ENCODE results near the gene SIVA1. TPM values are rescaled to one million over a fixed set of nuclear protein-coding genes. Genes with fewer than 3 reads are reported as not detected.
A peak's percentile ranks its signal among the peaks of the same experiment; 100 is the strongest.

The SIVA1 gene
- 10 to 100 TPM; 76.2 to 85.7 TPM for total RNA-seq
- 49.4 to 72.9 reads per million in 2 donors for total RNA-seq

GRCh38 chr14:104752735-104753527 lies at the start of gene SIVA1:
SIVA1 (plus strand) TSS chr14:104753147; CDS start chr14:104753202, 55 bp downstream.
- no peaks in the 10 kb centered on the region for H3K27me3 Mint-ChIP-seq
- H3K4me3 Mint-ChIP-seq, result peak within 1 kb of the TSS; percentile 96
- peak within 1 kb of the TSS; percentile 88 for H3K27ac Mint-ChIP-seq
- H3K9me3 ChIP-seq (ENCODE audit: control insufficient read depth, low read length, poor library complexity, severe bottlenecking), result no peaks in the 10 kb centered on the region
- peaks cover 3% of the 10 kb centered on the region for H3K36me3 Mint-ChIP-seq (ENCODE audit: low read depth)
- ATAC-seq, result peak; percentile 91
- H3K4me1 Mint-ChIP-seq, result peaks cover 26% of the 10 kb centered on the region
- peak; percentile 99 for DNase-seq

- ATAC-seq, result no peak
- no peaks in the 10 kb centered on the region for H3K27me3 Mint-ChIP-seq
These were observed 49.7 kb upstream of the SIVA1 start for GRCh38 chr14:104703269-104703668.

GRCh38 chr14:104704252-104704651 lies 48.7 kb upstream of the SIVA1 start:
- DNase-seq, result no peak
- Mint-ChIP-seq H3K27me3 (no peaks in the 10 kb centered on the region), H3K4me1 (peaks cover 3% of the 10 kb centered on the region), H3K4me3 (no peak overlapping the region), H3K36me3 (ENCODE audit: low read depth) (no peaks in the 10 kb centered on the region), H3K27ac (no peak overlapping the region)
- no peaks in the 10 kb centered on the region for H3K9me3 ChIP-seq (ENCODE audit: control insufficient read depth, low read length, poor library complexity, severe bottlenecking)
- ATAC-seq, result no peak

More at GRCh38 chr14:104703269-104703668, 49.7 kb upstream of the SIVA1 start:
- H3K27ac Mint-ChIP-seq, result no peak overlapping the region
- no peaks in the 10 kb centered on the region for H3K36me3 Mint-ChIP-seq (ENCODE audit: low read depth)
- H3K4me1 Mint-ChIP-seq, result no peaks in the 10 kb centered on the region
- no peak overlapping the region for H3K4me3 Mint-ChIP-seq
- no peak for DNase-seq
- H3K9me3 ChIP-seq (ENCODE audit: control insufficient read depth, low read length, poor library complexity, severe bottlenecking), result no peaks in the 10 kb centered on the region

GRCh38 chr14:104705340-104706047 lies 47.5 kb upstream of the SIVA1 start:
- no peak for ATAC-seq
- Mint-ChIP-seq H3K4me1 (peaks cover 3% of the 10 kb centered on the region), H3K4me3 (no peak overlapping the region), H3K36me3 (ENCODE audit: low read depth) (no peaks in the 10 kb centered on the region), H3K27ac (no peak overlapping the region), H3K27me3 (no peaks in the 10 kb centered on the region)
- DNase-seq, result no peak
- no peaks in the 10 kb centered on the region for H3K9me3 ChIP-seq (ENCODE audit: control insufficient read depth, low read length, poor library complexity, severe bottlenecking)

- Mint-ChIP-seq H3K27ac (no peak overlapping the region), H3K27me3 (no peaks in the 10 kb centered on the region), H3K36me3 (ENCODE audit: low read depth) (no peaks in the 10 kb centered on the region), H3K4me1 (peaks cover 3% of the 10 kb centered on the region), H3K4me3 (no peak overlapping the region)
- H3K9me3 ChIP-seq (ENCODE audit: control insufficient read depth, low read length, poor library complexity, severe bottlenecking), result no peaks in the 10 kb centered on the region
- ATAC-seq (no peak), DNase-seq (no peak)
These were observed 46.0 kb upstream of the SIVA1 start for GRCh38 chr14:104706733-104707607.

- DNase-seq (no peak), ATAC-seq (no peak)
- Mint-ChIP-seq H3K36me3 (ENCODE audit: low read depth) (no peaks in the 10 kb centered on the region), H3K27ac (no peak overlapping the region), H3K27me3 (no peaks in the 10 kb centered on the region), H3K4me1 (peaks cover 3% of the 10 kb centered on the region), H3K4me3 (no peak overlapping the region)
- no peaks in the 10 kb centered on the region for H3K9me3 ChIP-seq (ENCODE audit: control insufficient read depth, low read length, poor library complexity, severe bottlenecking)
These were observed 45.0 kb upstream of the SIVA1 start for GRCh38 chr14:104707608-104708595.

- Mint-ChIP-seq H3K36me3 (ENCODE audit: low read depth) (no peaks in the 10 kb centered on the region), H3K4me3 (no peak overlapping the region)
These were observed 44.2 kb upstream of the SIVA1 start for GRCh38 chr14:104708606-104709268.

GRCh38 chr14:104709387-104710039 lies 43.4 kb upstream of the SIVA1 start:
- H3K9me3 ChIP-seq (ENCODE audit: control insufficient read depth, low read length, poor library complexity, severe bottlenecking), result no peaks in the 10 kb centered on the region
- no peak for ATAC-seq
- DNase-seq, result no peak
- Mint-ChIP-seq H3K27me3 (no peaks in the 10 kb centered on the region), H3K4me1 (peaks cover 3% of the 10 kb centered on the region), H3K4me3 (no peak overlapping the region), H3K27ac (no peak overlapping the region), H3K36me3 (ENCODE audit: low read depth) (no peaks in the 10 kb centered on the region)

More at GRCh38 chr14:104708606-104709268, 44.2 kb upstream of the SIVA1 start:
- ATAC-seq (peak; percentile 90), DNase-seq (peak; percentile 59 to 72 (median 60))
- peaks cover 3% of the 10 kb centered on the region for H3K4me1 Mint-ChIP-seq
- no peak overlapping the region for H3K27ac Mint-ChIP-seq
- no peaks in the 10 kb centered on the region for H3K27me3 Mint-ChIP-seq
- H3K9me3 ChIP-seq (ENCODE audit: control insufficient read depth, low read length, poor library complexity, severe bottlenecking), result no peaks in the 10 kb centered on the region

GRCh38 chr14:104710071-104710735 lies 42.7 kb upstream of the SIVA1 start:
- H3K27me3 Mint-ChIP-seq, result no peaks in the 10 kb centered on the region
- ATAC-seq (no peak), DNase-seq (no peak)
- H3K27ac Mint-ChIP-seq, result no peak overlapping the region
- H3K9me3 ChIP-seq (ENCODE audit: control insufficient read depth, low read length, poor library complexity, severe bottlenecking), result no peaks in the 10 kb centered on the region
- peaks cover 3% of the 10 kb centered on the region for H3K4me1 Mint-ChIP-seq
- H3K36me3 Mint-ChIP-seq (ENCODE audit: low read depth), result no peaks in the 10 kb centered on the region
- no peak overlapping the region for H3K4me3 Mint-ChIP-seq

- DNase-seq (no peak), ATAC-seq (no peak)
- no peaks in the 10 kb centered on the region for H3K9me3 ChIP-seq (ENCODE audit: control insufficient read depth, low read length, poor library complexity, severe bottlenecking)
- Mint-ChIP-seq H3K36me3 (ENCODE audit: low read depth) (peaks cover 2% of the 10 kb centered on the region), H3K4me3 (no peak overlapping the region), H3K27me3 (no peaks in the 10 kb centered on the region), H3K27ac (no peak overlapping the region), H3K4me1 (peaks cover 3% of the 10 kb centered on the region)
These were observed 39.8 kb upstream of the SIVA1 start for GRCh38 chr14:104712881-104713734.

All from T-helper 17 cell (primary cell).